GM13977 (cell line): ENCODE results near the gene LRRC32.

ENCODE experiments used
- DNase-seq: peaks from one replicate; pipeline ENCODE4 v3.0.0; 2012; ENCODE audit warnings: low spot score
- in situ Hi-C: fragments of 300-500 bp; cut with MboI; formaldehyde crosslinking; loops from one replicate; pipeline ENCODE4 v1.12.0; 2022; ENCODE audit warnings: low sequenced_read_pairs, low pct_unique_long_range_greater_than_20kb, mixed read lengths, inconsistent platforms; ENCODE audit not compliant: unreplicated experiment
- TF ChIP-seq, protein P1 (sequence below): IDR thresholded peaks from 2 replicates; pipeline ENCODE4 v1.5.1; 2012; ENCODE audit warnings: mild to moderate bottlenecking, control low read depth; ENCODE audit not compliant: insufficient read depth; ENCODE audit errors: extremely low read depth, missing control alignments

The LRRC32 gene

GRCh38 chr11:76694664-76695063, 24.1 kb upstream of the LRRC32 start:
- no peak for DNase-seq
- in situ Hi-C loops = no loop called here
- TF ChIP-seq, protein P1, sequence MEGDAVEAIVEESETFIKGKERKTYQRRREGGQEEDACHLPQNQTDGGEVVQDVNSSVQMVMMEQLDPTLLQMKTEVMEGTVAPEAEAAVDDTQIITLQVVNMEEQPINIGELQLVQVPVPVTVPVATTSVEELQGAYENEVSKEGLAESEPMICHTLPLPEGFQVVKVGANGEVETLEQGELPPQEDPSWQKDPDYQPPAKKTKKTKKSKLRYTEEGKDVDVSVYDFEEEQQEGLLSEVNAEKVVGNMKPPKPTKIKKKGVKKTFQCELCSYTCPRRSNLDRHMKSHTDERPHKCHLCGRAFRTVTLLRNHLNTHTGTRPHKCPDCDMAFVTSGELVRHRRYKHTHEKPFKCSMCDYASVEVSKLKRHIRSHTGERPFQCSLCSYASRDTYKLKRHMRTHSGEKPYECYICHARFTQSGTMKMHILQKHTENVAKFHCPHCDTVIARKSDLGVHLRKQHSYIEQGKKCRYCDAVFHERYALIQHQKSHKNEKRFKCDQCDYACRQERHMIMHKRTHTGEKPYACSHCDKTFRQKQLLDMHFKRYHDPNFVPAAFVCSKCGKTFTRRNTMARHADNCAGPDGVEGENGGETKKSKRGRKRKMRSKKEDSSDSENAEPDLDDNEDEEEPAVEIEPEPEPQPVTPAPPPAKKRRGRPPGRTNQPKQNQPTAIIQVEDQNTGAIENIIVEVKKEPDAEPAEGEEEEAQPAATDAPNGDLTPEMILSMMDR = no peak

DNA sequence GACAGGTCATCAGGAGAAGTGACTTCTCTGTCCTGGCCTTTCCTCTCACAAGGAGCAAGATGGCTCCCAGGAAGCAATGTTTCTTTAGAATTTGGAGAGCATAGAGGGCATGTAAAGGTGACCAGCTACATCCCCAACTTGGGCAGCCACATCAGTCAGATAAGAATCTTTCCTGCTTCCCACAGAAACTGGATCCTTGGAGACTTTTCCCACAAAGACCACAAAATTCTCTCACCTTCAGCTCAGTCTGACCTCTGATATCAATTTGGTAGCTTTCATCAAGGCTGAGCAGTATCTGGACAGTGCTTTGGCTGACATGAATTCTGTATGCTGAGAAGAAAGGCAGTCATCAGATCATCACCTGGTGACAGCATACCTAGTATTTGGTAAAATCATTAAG, 23.3 kb upstream of the LRRC32 start:
- DNase-seq = no peak
- TF ChIP-seq, protein P1 = no peak
- in situ Hi-C loops = no loop called here

- in situ Hi-C loops = no loop called here
- no peak for DNase-seq
- TF ChIP-seq, protein P1 = no peak
Observed at GRCh38 chr11:76692956-76693355, 22.4 kb upstream of the LRRC32 start.

DNA sequence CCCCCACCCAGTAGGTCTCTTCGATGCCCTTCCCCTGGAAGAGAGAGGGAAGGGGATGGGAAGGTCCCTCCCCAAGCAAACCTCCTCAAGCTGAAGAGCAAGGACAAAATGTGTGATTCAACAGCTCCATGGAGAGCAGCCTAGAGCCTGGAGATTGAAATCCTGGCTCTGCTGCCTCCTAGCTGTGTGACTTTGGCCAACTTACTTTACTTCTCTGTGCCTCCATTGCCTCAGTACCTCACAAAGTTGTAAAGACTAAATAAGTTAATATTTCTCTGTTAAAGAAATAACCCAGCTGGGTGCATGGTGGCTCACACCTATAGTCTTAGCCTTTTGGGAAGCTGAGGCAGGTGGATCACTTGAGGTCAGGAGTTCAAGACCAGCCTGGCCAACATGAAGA, 21.1 kb upstream of the LRRC32 start:
- DNase-seq = no peak
- in situ Hi-C loops = no loop called here
- TF ChIP-seq, protein P1 = no peak

- TF ChIP-seq, protein P1 = no peak
- no peak for DNase-seq
- in situ Hi-C loops = no loop called here
Observed at GRCh38 chr11:76690736-76691135, 20.2 kb upstream of the LRRC32 start.

GRCh38 chr11:76689313-76690260, 19.0 kb upstream of the LRRC32 start:
- TF ChIP-seq, protein P1 = no peak
- in situ Hi-C loops = loop anchor here (10.0 kb wide), 1 partner anchor 115 kb away; no protein-coding TSS in a partner anchor
- no peak for DNase-seq
